HG02678 (cell line): ENCODE data around the gene ABLIM2.

ENCODE experiments used
- ATAC-seq: cut with Tn5 transposase; IDR thresholded peaks from one replicate; pipeline ENCODE4 v1.9.1; 2021; ENCODE audit warnings: mild to moderate bottlenecking, moderate library complexity; ENCODE audit not compliant: unreplicated experiment

Gene ABLIM2

DNA sequence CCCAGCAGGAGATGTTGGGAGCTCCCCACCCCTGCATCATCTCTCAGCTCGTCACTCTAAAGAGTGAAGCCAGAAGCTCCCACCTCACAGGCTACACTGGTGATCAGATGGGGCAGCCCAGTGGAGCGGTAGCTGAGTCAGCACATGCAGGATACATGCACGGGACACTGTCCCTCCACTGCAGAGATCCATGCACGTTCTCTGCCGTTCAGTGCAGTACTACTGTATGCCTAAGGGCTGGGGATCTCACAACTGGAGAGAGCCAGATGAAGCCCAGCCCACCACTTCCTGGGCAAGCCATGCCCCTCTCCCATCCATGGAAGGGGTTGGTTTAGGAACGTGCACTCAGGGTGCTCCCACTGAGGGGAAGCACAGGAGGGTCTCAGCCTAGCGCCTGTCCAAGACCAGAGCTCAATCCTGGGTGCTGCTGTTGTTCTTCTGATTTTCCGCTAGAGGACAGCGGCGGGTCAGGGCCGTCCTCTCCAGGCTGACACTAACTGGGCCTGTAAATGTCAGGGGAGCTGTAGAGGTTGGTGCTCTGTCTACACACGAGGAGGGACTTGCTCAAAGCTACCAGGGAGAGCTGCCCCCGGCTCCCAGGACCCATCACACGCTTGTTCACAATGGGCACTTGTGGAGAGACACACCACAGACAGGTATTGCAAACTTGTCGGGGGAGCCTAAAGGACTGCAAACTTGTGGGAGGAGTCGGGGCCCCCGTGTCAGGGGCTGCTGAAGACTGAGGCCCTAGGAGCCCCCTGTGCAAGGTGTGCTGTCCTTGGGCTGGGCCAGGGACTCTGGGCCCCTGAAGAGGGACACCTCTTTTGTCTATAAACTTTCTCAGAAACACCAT lies 18.2 kb upstream of the ABLIM2 start:
- peak; percentile 77 for ATAC-seq

GRCh38 chr4:8175686-8176085 lies 17.1 kb upstream of the ABLIM2 start:
- ATAC-seq = no peak

- no peak for ATAC-seq
Observed at GRCh38 chr4:8174970-8175369, 16.4 kb upstream of the ABLIM2 start.

DNA sequence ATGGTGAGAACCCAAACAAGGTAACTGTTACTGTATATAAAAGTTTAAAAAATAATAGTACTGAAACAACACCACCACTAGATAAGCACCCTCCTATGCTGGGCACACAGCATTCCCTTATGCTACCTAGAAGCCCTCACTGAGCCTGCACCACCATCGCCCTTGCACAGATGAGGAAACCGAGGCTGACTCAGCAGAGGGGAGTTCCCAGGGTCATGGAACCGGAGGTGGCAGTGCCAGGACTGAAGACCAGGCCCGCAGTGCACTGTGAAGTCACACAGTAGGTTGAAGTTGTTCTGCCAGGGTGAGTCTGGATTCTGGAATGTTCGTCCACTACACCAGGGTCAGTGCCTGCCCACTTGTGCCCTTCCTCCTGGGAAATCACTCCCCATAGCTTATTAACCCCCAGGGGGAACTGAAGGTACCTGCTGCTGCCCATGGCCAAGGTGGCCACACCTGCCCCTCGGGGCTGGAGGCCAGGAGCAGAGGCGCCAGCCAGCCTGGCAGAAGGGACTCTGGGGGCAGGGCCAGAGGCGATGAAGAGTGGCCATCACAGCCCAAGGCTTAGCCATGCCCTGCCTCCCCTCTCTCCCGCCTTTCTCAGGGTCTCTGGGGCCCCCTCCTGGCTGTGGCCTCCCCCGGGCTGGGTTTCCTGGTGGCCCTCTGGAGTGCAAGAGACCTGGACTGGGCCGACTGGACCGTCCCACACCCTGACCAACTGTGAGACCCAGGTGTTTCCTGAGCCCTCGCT lies 15.1 kb upstream of the ABLIM2 start:
- ATAC-seq = no peak

- peak; percentile 76 for ATAC-seq
Observed at GRCh38 chr4:8171984-8172924, 13.6 kb upstream of the ABLIM2 start.

GRCh38 chr4:8171266-8171665 lies 12.7 kb upstream of the ABLIM2 start:
- ATAC-seq = no peak

GRCh38 chr4:8170341-8170740 lies 11.7 kb upstream of the ABLIM2 start:
- ATAC-seq = no peak

DNA sequence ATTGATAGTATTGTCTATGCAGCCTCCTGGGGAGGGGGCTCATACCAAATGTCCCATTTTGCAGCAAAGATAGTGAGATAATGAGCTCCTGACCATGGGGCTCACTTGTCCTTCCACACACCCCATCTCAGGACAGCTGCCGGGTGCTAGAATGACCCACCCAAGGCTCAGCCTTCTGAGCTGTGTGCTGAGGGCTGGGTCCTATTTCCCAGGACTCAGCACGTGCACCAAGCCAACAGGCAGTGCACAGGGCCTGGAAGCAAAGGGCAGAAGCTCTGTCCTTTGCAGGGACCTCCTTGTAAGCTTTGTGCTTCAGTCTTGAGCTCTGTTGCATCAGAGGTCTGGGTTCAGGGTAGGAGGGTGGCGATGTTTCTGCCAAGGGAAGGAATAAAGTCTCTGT lies 11.2 kb upstream of the ABLIM2 start:
- no peak for ATAC-seq

DNA sequence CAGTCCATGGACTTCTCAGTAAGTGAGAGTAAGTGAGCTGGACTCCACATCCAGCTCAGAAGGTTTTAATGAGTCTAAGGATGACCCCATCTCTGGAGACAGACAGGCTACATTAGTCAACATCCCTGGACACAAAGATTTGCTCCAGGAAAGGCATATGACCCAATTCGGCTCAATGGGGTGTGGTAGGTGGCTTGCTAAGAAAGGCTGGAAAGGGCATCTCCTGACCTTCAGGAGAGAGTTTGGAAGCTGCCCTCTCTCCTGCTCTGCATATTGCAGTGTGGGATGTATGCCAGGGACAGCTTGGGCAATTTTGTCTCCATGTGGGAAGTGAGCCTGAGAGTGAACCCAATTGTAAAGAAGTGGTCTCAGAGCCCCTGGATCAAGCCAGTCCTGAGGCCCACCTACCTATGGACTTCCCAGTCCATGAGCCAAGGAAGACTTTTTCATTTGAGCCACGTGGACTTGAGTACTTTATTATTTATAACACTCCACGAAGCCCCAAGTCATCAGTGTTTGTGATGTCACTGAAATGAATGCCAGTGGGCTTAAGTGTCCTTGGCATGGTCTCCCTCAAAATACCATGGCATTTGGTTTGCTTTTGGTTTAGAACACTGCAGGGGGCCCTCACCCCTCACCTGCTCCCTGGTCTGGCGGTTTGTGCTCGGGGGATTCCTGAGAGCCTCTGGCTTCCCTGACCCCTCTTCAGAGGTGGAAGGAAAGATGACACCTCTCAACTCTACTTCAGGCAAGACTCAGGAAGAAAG lies 10.4 kb upstream of the ABLIM2 start:
- no peak for ATAC-seq

- ATAC-seq = no peak
Observed at GRCh38 chr4:8168232-8168631, 9.6 kb upstream of the ABLIM2 start.

- no peak for ATAC-seq
Observed at GRCh38 chr4:8167815-8168214, 9.2 kb upstream of the ABLIM2 start.

- ATAC-seq = no peak
Observed at GRCh38 chr4:8167291-8167690, 8.7 kb upstream of the ABLIM2 start.

- no peak for ATAC-seq
Observed at GRCh38 chr4:8165374-8165896, 6.8 kb upstream of the ABLIM2 start.

DNA sequence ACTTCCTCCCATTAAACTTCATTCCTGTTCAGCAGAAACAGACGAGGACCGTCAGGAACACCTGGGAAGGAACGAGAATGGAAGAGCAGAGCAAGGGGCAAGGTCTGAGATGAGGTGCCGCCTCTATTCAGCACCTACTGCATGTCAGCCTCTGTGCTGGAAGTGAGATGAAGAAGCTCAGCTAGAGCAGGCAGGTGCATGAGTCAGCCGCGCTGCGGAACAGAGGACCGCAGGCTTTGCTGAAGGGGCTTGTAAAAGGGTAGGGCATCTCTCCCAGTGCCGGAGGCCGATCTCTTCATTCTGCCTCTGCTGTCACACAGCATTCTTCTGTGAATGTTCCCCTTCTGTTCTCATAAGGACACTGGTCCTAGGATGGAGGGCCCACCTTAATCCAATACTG lies 6.1 kb upstream of the ABLIM2 start:
- no peak for ATAC-seq

DNA sequence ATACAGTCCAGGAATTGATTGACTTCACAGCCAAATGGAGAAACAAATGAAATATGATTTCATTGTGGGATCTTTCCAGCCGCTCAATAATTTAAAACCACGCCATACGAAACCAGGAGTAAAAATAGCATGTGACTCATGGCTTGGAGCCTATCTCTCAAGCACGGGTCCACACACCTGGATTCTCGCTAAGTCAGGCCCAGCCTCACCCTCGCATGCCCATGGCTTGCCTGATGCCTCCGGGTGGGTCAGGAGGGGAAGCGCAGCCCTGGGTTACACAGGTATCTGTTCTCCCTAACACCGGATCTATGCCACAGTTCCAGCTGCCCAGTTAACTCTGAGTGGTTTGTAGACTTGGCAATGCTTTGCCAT lies 5.6 kb upstream of the ABLIM2 start:
- no peak for ATAC-seq

DNA sequence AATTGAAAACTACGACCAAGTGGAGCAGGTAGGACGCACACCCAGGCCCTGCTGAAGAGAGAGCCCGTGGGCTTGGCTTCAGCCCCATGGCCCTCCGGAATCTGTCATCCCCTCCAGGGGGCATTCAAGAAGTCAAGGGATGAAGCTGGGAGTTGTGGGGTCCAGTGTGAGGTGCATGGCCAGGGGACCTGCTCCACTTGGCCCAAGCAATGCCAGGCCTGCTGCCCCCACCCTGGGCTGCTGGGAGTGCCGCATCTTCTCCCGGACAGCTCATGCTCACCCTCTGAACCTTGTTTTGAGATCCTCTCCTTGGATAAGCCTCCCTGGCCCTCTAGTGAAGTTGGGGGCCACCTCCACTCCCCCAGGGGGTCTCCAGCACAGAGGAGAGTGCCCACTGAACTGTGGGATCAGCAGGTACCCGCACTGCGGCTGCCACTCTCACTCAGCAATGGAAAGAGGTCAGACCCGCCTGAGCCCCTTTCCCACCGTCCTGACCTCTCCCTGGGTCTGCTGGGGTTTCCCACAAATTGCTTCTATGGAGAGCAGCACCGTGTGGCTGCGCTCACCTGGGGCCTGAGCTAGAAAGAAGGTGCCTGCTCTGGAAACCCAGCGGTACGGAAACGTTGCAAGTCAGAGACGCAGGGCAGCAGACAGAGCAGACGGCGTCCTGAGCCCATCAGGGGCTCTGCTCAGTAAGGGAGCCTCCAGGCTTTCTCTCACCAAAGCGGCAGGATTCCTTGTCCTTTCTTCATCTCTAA lies 5.0 kb upstream of the ABLIM2 start:
- no peak for ATAC-seq

DNA sequence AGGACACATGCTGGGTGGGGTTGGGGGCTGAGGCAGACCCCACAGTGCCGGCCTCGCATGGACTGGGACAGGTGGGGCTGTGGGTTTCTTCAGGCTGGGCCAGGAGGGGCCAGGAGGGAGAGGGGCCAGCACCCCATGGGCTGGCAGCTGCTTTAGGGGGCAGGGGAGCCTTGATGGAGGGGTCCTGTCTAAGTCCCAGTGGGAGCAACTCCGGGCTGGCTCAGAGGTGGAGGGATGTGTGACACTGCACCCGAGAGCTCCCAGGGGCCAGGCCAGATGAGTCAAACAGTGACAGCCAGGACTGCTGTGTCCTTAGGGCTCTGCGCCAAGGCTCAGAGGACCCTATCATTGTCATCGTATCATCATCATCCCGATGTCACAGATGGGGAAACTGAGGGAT lies 4.4 kb upstream of the ABLIM2 start:
- ATAC-seq = no peak

GRCh38 chr4:8162625-8163024 lies 4.0 kb upstream of the ABLIM2 start:
- ATAC-seq = no peak

GRCh38 chr4:8160572-8160971 lies 2.0 kb upstream of the ABLIM2 start:
- ATAC-seq = no peak

- ATAC-seq = no peak
Observed at GRCh38 chr4:8160233-8160560, 1.6 kb upstream of the ABLIM2 start.
